Fibroblast of skin of back (primary cell): ENCODE measurements around the gene XPOT.

Experiments used
- DNase-seq: peaks from one replicate; pipeline ENCODE4 v3.0.0-alpha.2; 2013

XPOT gene

DNA sequence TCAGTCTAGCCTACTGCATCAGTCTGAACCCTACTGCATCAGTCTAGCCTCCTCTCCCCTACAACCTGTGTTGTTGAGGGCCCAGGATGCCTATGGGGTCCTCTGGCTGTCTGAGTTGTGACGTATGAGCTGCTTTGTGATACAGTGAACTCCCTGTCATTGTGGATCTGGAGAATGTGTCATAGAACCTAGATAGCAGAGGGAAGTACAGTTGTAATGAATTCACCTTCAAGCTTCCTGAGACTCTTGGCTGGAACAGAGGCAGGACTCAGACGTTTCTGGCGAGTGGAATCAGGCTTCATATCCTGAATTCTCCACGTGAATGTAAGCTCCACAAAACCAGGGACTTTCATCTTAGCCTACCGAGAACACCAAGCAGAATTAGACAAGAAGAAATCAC, 64.8 kb downstream of the XPOT start:
- DNase-seq = no peak

DNA sequence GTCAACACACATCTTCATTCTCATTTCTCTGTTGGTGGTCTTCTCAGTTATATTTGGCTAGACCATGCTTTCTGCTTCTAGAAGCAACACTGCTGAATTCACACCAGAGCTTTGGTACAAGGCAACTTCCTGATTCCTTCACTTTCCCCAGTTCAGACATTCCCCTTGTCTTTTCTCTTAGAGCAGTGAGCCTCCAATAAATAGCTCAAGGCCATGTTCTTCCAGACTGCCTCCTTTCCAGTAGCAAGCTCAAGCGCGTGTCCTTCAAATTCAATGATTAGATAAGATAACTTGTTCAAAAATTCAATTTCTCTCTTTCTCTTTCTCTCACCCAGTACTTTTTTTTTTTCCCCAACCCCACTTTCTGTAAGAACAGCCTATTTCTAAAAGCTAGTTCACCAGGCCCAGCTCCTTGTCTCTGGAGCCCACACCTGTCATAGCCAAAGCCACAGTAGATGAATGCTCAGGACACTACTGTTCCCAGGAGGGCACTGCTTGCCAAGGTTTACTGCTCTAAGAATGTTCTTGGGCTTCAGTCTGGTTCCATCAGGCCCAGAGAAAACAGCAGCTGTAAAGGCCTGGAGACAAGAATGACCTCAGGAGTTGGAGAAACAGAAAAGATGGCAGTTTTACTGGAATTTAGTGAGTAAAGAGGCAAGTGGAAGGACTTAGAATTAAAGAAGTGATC, 65.4 kb downstream of the XPOT start:
- no peak for DNase-seq

DNA sequence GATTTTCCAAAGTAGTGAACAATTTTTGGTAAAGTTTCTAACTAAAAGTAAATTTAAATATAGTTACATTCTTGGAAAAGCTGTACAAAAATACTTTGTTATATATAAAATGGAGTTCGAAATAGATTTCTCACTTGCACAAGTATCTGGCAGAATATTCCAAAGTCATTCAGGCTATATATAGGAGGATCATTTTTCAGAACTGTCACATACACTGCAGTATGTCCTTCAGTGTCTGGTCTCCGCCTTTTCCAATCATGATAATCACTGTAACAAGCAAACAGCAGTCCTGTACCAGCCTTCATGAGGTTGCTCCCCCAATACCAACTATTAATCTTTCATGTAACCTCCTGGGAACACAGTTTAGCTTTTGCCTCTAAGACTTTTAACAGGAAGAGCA, 66.3 kb downstream of the XPOT start:
- DNase-seq = no peak

DNA sequence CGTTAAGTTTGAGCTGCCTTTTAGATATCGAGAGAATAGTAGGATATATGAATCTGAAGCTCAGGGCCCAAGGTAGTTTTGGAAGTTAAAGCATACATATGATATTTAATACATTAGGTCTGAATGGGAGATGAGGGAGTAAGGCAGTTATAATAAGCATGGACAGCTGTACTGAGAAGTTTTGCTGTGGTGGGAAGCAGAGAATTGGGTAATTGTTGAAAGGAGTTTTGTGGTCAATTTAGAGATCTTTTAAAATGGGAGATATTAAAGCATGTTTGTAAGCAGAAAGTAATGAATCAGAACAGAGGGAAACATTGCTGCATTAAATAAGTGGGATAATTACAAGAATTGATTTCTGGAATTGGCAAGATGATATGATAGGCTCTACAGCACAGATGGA, 69.0 kb downstream of the XPOT start:
- DNase-seq = no peak

DNA sequence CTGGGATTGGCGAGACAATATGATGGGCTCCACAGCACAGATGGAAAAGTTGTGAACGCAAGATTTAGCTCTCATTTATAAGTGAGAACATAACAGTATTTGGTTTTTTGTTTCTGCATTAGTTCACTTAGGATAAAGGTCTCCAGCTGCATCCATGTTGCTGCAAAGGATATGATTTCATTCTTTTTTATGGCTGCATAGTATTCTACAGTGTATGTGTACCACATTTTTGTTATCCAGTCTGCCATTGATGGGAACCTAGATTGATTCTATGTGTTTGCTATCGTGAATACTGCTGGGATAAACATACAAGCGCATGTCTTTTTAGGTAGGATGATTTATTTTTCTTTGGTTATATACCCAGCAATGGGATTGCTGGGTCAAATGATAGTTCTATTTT, 71.3 kb downstream of the XPOT start:
- no peak for DNase-seq

DNA sequence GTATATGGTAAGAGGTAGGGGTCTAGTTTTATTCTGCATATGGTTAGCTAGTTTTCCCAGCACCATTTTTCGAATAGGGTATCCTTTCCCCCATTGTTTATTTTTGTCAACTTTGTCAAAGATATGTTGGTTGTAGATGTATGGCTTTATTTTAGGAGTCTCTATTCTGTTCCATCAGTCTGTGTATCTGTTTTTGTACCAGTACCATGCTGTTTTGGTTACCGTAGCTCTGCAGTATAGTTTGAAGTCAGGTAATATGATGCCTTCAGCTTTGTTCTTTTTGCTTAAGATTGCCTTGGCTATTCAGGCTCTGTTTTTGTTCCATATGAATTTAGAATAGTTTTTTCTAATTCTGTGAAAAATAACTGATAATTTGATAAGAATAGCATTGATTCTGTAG, 72.7 kb downstream of the XPOT start:
- DNase-seq = no peak

DNA sequence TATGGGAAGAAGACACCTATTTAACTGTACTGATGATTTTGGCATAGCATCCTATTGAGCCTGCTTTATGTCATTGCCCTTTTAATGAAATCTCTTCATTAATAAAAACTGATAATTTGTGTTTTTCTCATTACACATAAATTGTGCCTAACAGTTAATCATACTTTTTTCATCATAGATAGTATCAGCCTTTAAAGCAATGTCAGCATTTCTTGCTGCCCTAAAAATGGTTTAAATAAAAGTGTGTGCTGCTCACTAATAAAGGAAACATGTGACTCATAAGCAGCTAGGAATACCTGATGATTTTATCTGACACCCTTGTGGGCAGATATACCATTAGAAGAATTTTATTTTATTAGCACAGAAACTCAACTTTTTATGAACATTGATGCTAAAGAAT, 74.5 kb downstream of the XPOT start:
- DNase-seq = no peak

DNA sequence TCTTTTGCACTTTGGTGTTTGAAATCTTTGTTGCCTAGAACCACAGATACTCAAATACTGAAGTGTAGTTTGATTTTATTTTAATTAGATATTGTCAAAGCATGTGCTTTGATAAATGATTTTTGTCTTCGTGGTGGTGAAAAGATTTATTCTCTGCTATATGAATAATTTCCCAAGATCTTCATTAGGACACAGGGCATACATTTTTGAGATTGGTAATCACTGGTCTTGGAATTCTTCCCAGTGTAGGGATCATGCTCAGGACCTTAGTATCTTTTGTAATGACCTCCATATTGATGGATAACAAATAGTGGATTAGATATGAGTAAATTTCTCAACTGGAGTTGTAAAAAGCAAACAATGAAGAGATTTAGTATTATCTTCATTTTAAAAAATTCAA, 76.0 kb downstream of the XPOT start:
- peak; percentile 24 for DNase-seq

DNA sequence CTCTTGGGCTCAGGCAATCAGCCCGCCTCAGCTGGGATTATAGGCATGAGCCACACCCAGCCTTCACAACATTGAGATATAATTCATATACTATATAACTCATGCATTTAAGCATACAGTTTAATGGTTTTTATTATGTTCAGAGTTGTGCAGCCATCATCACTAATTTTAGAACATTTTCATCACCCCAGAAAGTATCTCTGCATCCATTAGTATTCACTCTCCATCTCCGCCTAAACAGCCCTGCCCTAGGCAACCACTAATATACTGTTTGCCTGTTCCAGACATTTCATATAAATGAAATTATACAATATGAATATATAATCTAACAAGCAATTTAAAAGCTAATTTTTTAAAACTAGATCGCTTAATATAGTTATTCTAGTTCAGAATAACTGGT, 82.5 kb downstream of the XPOT start:
- DNase-seq = no peak

DNA sequence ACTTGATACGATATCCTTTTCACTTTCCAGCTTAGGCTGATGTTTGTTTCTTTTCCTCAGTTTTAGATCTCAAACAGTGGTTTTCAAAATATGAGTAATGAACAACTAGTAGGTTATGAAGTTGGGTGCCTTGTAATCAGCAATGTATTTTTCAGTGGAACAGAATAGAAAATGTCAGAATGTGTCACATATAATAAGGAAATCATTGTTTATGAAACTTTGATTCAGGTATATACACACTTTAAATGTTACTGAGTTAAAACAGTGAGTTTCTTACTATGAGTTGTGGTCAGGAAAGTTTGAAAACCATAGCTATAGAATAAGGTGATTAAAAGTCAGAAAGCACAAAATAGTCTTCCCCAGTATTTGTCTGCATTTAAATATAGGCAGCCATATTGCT, 87.5 kb downstream of the XPOT start:
- DNase-seq = no peak

DNA sequence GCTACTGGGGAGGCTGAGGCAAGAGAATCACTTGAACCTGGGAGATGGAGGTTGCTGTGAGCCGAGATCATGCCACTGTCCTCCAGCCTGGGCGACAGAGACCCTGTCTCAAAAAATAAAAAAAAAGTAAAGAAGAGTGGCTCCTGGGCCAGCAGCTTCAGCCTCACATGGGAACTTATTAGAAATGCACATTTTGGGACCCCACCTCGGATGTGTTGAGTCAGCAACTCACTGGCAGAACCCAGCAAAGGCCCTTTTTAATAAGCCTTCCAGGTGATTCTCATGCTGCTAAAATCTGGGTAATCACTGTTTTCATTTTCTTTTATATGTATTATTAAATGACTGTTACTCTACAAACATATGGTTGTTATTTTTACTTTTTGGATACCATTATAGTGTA, 89.3 kb downstream of the XPOT start:
- no peak for DNase-seq

DNA sequence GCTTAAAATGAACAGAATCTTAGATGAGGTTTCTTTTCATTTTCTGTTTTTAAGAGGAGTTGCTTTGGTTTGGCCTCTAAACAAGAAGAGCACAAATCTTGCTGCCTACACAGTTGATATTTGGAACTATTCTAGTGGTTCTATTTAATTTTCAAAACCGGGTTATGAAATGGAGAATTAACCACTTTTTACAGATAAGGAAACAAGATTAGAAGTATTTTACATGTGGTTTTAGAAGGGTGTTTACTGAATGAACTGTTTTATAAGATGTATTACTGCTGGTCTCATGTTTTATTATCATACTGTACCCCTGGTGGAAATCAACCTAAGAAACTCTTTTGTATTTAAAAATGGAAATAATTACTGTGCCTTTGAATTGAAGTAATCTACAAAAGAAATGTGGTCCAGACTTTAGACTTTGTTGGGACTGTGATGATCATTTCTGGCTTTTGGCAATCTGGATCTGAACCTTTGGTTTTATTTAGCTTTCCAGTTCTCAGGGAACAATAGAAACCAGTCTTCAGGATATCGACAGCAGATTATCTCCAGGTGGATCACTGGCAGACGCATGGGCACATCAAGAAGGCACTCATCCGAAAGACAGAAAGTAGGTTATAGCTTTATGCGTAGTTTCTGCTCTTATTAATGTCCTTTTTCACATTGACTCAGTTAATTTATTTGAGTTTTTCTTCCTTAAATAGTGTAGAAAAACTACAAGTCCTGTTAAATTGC, 91.0 kb downstream of the XPOT start:
- DNase-seq = no peak

DNA sequence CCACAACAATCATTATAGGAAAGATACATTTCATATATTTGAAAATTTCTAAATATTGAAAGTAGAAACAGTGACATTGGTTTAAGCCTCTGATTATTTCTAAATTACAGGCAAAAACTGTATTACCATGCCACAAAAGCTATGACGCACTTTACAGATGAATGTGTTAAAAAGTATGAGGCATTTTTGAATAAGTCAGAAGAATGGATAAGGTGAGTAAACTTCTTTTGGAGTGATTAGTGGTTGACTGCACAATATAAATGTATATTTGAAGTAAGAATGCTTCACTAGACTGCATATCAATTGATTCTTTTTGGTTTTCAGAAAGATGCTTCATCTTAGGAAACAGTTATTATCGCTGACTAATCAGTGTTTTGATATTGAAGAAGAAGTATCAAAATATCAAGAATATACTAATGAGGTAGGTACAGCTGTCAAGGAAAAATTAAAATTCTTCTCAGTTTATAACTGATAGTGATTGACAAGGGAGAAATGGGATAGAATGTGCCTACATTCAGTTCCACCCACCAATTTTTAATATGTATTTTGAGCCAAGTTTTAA, 92.7 kb downstream of the XPOT start:
- DNase-seq = no peak

DNA sequence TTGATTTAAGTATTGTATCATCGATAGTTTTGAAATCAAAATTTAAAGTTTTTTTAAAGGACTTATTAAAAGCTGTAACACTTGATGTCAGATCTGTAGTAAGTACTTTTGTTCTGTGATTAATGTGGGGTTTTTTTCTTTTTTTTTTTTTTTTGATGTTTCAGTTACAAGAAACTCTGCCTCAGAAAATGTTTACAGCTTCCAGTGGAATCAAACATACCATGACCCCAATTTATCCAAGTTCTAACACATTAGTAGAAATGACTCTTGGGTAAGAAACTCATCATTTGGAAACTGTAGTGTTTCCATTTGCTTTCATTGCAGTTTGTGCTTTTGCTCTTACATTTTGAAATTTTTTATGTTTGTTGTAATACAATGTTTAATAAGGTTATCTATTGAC, 93.3 kb downstream of the XPOT start:
- no peak for DNase-seq

DNA sequence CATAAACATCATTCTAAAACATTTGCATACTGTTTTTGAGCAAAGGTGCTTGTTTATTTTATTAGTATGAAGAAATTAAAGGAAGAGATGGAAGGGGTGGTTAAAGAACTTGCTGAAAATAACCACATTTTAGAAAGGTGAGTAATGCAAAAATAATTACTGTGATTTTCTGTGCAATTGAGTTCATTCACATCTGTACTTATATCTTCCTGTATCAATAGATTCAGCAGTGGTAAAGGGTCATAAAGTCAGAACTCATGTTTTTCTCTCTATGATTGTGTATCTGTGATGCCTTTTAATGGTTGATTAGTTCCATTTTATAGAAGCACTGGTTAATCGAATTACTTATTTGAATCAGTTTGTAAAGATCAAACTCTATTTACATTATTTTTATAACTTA, 93.7 kb downstream of the XPOT start:
- DNase-seq = no peak

DNA sequence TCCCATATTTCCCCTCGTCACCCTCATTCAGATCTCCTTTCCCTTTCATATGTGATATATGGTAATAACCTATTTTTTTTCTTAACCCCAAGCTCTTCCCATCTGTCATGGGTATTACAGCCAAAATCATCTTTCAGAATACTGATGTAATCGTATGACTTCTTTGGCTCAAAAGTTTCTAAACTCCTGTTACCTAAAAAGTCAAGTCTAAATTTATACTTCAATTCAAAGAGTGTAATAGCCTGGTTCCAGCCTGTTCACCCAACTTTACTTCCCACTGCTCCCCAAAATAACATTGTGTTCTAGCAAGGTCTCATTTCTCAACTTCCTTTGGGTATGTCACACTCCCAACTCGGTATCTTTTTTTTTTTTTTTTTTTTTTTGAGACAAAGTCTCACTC, 96.2 kb downstream of the XPOT start:
- no peak for DNase-seq
